Retinal pigment epithelial cell (primary cell): Measurements from ENCODE around the gene CD200R1L.

Experiments
- DNase-seq: peaks from one replicate; pipeline ENCODE4 v3.0.0-alpha.2; 2010; ENCODE audit warnings: low read depth
- H3K4me3 ChIP-seq: 2 replicates; pipeline ENCODE4 v1.5.1; 2011; ENCODE audit warnings: mild to moderate bottlenecking, low read length, control low read depth, moderate library complexity
- CTCF ChIP-seq: conservative IDR thresholded peaks from 2 replicates; pipeline ENCODE4 v1.5.1; 2011; ENCODE audit warnings: low read depth, low read length, control low read depth, inconsistent platforms

CD200R1L gene

GRCh38 chr3:112767777-112768176, 78.9 kb downstream of the CD200R1L start:
- H3K4me3 ChIP-seq, result no peak overlapping the region
- no peak for TF ChIP-seq CTCF
- DNase-seq, result no peak

- no peak for TF ChIP-seq CTCF
- no peak for DNase-seq
- no peak overlapping the region for H3K4me3 ChIP-seq
Measured at GRCh38 chr3:112767177-112767576, 79.5 kb downstream of the CD200R1L start.
